GM12892 (cell line): ENCODE measurements around the gene METTL21A.

Experiments used
- POLR2A ChIP-seq: IDR thresholded peaks from 2 replicates; pipeline ENCODE4 v1.6.1; 2011; ENCODE audit warnings: low read depth, low read length, control low read depth
- POLR2AphosphoS5 ChIP-seq: IDR thresholded peaks from 2 replicates; pipeline ENCODE4 v1.6.1; 2011; ENCODE audit warnings: low read depth, low read length, control low read depth

- TF ChIP-seq POLR2AphosphoS5 (no peak), POLR2A (no peak)
Observed at GRCh38 chr2:207640160-207640559, 15.0 kb upstream of the METTL21A start.
